Measurements from ENCODE around the gene PGBD5. TPM values are rescaled to one million over a fixed set of nuclear protein-coding genes. Genes with fewer than 3 reads are reported as not detected.

Gene PGBD5
- total RNA-seq, 1 donor from 2014 or later: 8.7 TPM

DNA sequence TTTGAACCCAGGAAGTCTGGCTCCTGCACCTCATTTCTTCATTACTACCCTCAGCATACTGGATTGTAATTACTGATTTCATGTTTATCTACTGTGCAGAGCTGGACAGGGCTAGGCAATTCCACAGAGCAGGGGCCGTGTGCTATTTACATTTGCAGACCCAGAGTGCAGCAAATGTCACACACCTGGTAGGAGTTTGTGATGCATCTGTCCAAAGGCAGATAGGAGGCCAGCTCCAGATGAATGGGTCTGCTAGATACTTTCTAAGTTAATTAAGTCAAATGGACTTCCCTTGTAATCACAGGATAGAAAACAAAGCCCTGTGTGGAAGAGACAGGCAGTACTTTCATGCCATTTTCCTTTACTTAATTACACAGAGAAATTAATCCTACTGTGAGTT, 46.2 kb downstream of the PGBD5 start:
- H3K4me3 Mint-ChIP-seq: no peak overlapping the region
- H3K27me3 Mint-ChIP-seq: no peaks in the 10 kb centered on the region
- peaks cover 7% of the 10 kb centered on the region for H3K36me3 Mint-ChIP-seq
- H3K27ac Mint-ChIP-seq: no peak overlapping the region
- H3K4me1 Mint-ChIP-seq (ENCODE audit: unreplicated experiment): peaks cover 14% of the 10 kb centered on the region
- TF ChIP-seq, protein P1, sequence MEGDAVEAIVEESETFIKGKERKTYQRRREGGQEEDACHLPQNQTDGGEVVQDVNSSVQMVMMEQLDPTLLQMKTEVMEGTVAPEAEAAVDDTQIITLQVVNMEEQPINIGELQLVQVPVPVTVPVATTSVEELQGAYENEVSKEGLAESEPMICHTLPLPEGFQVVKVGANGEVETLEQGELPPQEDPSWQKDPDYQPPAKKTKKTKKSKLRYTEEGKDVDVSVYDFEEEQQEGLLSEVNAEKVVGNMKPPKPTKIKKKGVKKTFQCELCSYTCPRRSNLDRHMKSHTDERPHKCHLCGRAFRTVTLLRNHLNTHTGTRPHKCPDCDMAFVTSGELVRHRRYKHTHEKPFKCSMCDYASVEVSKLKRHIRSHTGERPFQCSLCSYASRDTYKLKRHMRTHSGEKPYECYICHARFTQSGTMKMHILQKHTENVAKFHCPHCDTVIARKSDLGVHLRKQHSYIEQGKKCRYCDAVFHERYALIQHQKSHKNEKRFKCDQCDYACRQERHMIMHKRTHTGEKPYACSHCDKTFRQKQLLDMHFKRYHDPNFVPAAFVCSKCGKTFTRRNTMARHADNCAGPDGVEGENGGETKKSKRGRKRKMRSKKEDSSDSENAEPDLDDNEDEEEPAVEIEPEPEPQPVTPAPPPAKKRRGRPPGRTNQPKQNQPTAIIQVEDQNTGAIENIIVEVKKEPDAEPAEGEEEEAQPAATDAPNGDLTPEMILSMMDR (conservative IDR thresholded peaks at IDR 0.05): no peak
- no peak for DNase-seq (ENCODE audit: extremely low spot score, unreplicated experiment)
- H3K9me3 Mint-ChIP-seq: peaks cover 10% of the 10 kb centered on the region

DNA sequence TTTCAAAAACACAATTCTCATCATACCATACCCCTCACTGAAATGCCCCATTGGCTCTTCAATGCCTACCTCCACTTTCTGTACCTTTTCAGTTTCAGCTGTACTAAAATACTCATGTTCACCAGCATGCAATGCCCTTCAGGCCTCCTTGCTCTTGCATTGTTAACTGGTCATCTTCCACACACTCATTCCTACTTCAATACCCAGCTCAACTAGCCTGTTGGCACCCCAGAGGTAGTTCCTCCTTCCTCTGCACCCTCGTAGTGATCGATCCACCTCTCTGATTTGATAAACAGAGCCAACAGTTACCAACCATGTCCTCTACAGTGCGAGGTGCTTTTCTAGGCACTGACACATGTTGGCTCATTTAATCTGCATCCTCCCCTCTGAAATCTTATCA, 46.7 kb downstream of the PGBD5 start:
- H3K9me3 Mint-ChIP-seq: peaks cover 10% of the 10 kb centered on the region
- DNase-seq (ENCODE audit: extremely low spot score, unreplicated experiment): no peak

DNA sequence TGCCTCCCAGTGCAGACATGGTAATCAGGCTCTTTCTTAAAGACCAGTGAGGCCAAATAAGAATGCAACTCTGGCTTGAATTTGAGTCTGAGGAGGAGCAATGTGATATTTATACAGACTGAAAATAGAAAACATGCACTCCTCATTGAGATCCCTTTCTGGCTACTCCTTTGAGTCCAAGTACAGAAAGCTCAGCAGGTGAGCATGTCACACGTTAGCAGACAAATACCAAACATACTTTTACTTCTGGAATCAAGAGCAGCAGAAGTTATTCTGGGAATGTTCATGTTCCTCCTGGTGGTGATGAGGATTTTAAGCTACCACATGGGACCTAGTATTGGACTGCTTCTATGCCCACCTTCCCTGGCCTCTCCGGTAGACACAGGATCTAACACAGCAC, 48.3 kb downstream of the PGBD5 start:
- H3K27me3 Mint-ChIP-seq: no peaks in the 10 kb centered on the region
- peaks cover 7% of the 10 kb centered on the region for H3K36me3 Mint-ChIP-seq
- H3K9me3 Mint-ChIP-seq: peaks cover 10% of the 10 kb centered on the region
- TF ChIP-seq, protein P1 (conservative IDR thresholded peaks at IDR 0.05): no peak
- DNase-seq (ENCODE audit: extremely low spot score, unreplicated experiment): no peak
- peaks cover 11% of the 10 kb centered on the region for H3K4me1 Mint-ChIP-seq (ENCODE audit: unreplicated experiment)
- H3K4me3 Mint-ChIP-seq: no peak overlapping the region
- no peak overlapping the region for H3K27ac Mint-ChIP-seq

More for the DNA sequence above, 46.7 kb downstream of the PGBD5 start:
- H3K27ac Mint-ChIP-seq: no peak overlapping the region
- H3K36me3 Mint-ChIP-seq: peaks cover 7% of the 10 kb centered on the region
- no peak overlapping the region for H3K4me3 Mint-ChIP-seq
- peaks cover 11% of the 10 kb centered on the region for H3K4me1 Mint-ChIP-seq (ENCODE audit: unreplicated experiment)
- no peaks in the 10 kb centered on the region for H3K27me3 Mint-ChIP-seq
- TF ChIP-seq, protein P1 (conservative IDR thresholded peaks at IDR 0.05): no peak

DNA sequence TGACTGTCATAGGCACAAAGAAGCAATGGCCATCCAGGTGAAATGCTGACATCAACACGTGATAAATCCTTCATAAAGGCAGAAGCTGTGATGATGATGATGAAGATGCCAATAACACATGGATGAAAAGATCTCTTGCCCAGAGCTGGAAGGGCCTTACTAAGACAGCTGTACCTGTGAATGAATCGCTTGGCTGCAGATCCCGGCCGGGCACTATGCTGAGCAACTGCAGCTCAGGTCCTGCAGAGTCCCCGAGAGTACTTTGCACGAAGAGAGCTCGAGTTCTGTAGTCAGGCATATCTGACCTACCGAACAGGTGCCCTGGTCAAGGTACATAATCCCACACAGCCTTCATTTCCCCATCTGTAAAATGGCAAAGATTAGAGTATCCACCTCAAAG, 48.8 kb downstream of the PGBD5 start:
- Mint-ChIP-seq H3K27ac (no peak overlapping the region), H3K4me1 (ENCODE audit: unreplicated experiment) (peaks cover 9% of the 10 kb centered on the region), H3K36me3 (peaks cover 7% of the 10 kb centered on the region), H3K27me3 (no peaks in the 10 kb centered on the region), H3K9me3 (peaks cover 10% of the 10 kb centered on the region), H3K4me3 (no peak overlapping the region)
- DNase-seq (ENCODE audit: extremely low spot score, unreplicated experiment): no peak
- TF ChIP-seq, protein P1 (conservative IDR thresholded peaks at IDR 0.05): no peak

DNA sequence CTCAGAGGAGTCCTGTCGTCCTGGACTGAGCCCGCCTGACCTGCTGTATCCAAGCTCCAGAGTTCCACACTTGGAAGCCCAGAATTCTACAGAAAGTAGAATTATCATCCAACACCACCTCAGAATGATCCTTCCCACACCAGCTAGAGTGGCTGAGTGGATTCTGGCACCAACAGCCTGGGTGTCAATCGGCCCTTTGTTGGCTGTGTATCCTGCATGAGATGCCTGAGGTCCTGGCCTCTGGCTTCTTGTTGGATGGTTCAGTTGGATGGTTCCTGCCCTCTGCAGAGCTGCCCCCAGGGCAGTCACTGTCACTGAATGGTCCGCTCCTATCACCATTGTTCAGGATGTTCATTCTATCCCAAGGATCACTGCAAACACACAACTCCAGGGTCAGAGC, 49.8 kb downstream of the PGBD5 start:
- Mint-ChIP-seq H3K36me3 (peaks cover 7% of the 10 kb centered on the region), H3K27ac (no peak overlapping the region), H3K4me3 (no peak overlapping the region), H3K9me3 (peaks cover 10% of the 10 kb centered on the region), H3K4me1 (ENCODE audit: unreplicated experiment) (no peaks in the 10 kb centered on the region), H3K27me3 (no peaks in the 10 kb centered on the region)
- no peak for DNase-seq (ENCODE audit: extremely low spot score, unreplicated experiment)
- TF ChIP-seq, protein P1 (conservative IDR thresholded peaks at IDR 0.05): no peak

DNA sequence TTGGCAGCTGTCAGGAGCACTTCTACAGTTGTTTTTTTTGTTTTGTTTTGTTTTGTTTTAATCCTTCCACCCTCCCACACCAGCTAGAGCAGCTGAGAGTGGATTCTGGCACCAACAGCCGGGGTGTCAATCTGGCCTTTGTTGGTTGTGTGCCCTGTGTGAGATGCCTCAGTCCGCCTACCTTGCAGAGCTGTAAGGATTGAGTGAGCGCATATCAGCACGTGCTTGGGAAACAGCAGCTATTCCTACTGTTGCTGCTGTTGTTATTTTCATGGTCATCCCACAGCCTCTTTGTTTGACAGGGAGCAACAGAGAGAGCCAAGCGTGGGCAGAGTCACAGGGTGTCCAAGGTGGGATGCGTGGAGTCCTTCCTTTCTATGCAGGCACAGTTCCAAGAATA, 50.4 kb downstream of the PGBD5 start:
- TF ChIP-seq, protein P1 (conservative IDR thresholded peaks at IDR 0.05): no peak
- Mint-ChIP-seq H3K9me3 (peaks cover 10% of the 10 kb centered on the region), H3K36me3 (peaks cover 7% of the 10 kb centered on the region), H3K27me3 (no peaks in the 10 kb centered on the region), H3K27ac (no peak overlapping the region), H3K4me1 (ENCODE audit: unreplicated experiment) (no peaks in the 10 kb centered on the region), H3K4me3 (no peak overlapping the region)
- DNase-seq (ENCODE audit: extremely low spot score, unreplicated experiment): no peak

All from type B pancreatic cell (in vitro differentiated cells).